Measurements from ENCODE around the gene TMBIM1.

Gene TMBIM1

DNA sequence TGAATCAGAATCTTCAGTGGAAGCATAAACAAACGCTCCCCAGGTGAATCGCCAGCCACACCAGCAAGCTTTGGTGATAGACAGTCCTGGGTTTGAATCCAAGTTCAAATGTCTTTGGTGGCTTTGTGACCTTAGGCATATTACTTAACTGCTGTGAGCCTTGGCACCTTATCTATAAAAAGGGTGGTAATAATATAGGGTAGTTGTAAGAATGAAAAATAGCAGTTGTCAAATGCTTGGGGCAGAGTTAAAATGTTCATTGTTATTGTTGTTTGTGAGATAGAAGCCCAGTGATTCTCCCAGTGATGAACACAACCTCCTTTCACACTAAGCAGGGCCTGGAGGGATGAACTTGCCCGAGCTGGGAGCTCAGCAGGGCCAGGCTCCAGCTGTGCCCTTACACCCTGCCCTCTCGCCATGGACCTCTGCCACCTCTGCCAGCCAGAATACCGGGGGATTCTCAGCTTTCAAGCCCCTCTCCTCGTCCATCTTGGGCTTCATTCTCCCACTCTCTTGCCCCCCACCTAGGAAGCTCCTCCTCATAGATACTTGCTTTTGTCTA is 6.1 kb upstream of the TMBIM1 start:
- Histone ChIP-seq H3K27me3 (replicated peaks; ENCODE audit: control insufficient read depth, insufficient read depth, low read length) (no peaks in the 10 kb centered on the region), H3K4me3 (replicated peaks; ENCODE audit: low read depth, low read length) (no peak overlapping the region), H3K36me3 (ENCODE audit: control insufficient read depth, insufficient read depth, low read length) (no peaks in the 10 kb centered on the region)
- DNase-seq (ENCODE audit: extremely low read depth, insufficient read length): no peak
- TF ChIP-seq, protein P1, sequence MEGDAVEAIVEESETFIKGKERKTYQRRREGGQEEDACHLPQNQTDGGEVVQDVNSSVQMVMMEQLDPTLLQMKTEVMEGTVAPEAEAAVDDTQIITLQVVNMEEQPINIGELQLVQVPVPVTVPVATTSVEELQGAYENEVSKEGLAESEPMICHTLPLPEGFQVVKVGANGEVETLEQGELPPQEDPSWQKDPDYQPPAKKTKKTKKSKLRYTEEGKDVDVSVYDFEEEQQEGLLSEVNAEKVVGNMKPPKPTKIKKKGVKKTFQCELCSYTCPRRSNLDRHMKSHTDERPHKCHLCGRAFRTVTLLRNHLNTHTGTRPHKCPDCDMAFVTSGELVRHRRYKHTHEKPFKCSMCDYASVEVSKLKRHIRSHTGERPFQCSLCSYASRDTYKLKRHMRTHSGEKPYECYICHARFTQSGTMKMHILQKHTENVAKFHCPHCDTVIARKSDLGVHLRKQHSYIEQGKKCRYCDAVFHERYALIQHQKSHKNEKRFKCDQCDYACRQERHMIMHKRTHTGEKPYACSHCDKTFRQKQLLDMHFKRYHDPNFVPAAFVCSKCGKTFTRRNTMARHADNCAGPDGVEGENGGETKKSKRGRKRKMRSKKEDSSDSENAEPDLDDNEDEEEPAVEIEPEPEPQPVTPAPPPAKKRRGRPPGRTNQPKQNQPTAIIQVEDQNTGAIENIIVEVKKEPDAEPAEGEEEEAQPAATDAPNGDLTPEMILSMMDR (IDR thresholded peaks at IDR 0.05; ENCODE audit: insufficient read depth, low read length, poor library complexity, severe bottlenecking): no peak

DNA sequence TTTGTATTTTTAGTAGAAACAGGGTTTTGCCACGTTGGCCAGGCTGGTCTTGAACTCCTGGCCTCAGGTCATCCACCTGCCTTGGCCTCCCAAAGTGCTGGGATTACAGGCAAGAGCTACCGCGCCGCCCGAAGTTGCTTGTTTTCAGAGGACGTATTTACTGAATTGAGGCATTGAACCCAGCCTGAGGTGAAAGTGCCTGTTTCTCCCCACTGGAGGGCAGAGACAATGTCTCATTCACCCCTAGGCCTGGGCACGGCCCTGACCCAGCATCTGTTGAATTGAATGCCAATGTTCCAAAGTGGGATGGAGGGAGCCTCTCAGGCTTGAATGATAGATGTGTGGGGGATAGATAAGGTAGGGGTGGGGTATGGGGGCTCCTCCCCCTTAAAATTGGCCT is 4.5 kb upstream of the TMBIM1 start:
- DNase-seq (ENCODE audit: extremely low read depth, insufficient read length): no peak
- no peaks in the 10 kb centered on the region for H3K27me3 ChIP-seq (replicated peaks; ENCODE audit: control insufficient read depth, insufficient read depth, low read length)
- TF ChIP-seq, protein P1 (IDR thresholded peaks at IDR 0.05; ENCODE audit: insufficient read depth, low read length, poor library complexity, severe bottlenecking): no peak
- H3K36me3 ChIP-seq (ENCODE audit: control insufficient read depth, insufficient read depth, low read length): no peaks in the 10 kb centered on the region
- H3K4me3 ChIP-seq (replicated peaks; ENCODE audit: low read depth, low read length): no peak overlapping the region

DNA sequence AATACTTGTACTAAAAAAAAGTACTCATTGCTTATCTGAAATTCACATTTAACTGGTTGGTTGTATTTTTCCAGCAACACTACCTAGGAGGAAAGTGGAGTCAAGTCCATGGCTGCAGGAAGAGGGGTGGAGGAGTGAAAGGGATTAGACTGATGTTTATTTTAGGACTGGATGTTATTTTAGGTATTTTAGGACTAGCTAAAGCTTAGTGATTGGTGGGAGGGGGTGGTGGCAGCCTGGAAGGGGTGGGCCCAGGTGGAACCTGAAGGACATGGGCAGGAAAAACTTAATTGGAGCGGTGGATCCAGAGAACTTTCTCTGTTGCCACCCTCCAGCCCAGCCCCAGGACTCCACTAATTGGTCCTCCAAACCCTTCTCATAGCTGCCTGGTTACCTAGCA is 3.9 kb upstream of the TMBIM1 start:
- DNase-seq (ENCODE audit: extremely low read depth, insufficient read length): no peak
- Histone ChIP-seq H3K36me3 (ENCODE audit: control insufficient read depth, insufficient read depth, low read length) (no peaks in the 10 kb centered on the region), H3K27me3 (replicated peaks; ENCODE audit: control insufficient read depth, insufficient read depth, low read length) (no peaks in the 10 kb centered on the region), H3K4me3 (replicated peaks; ENCODE audit: low read depth, low read length) (no peak overlapping the region)
- TF ChIP-seq, protein P1 (IDR thresholded peaks at IDR 0.05; ENCODE audit: insufficient read depth, low read length, poor library complexity, severe bottlenecking): no peak

DNA sequence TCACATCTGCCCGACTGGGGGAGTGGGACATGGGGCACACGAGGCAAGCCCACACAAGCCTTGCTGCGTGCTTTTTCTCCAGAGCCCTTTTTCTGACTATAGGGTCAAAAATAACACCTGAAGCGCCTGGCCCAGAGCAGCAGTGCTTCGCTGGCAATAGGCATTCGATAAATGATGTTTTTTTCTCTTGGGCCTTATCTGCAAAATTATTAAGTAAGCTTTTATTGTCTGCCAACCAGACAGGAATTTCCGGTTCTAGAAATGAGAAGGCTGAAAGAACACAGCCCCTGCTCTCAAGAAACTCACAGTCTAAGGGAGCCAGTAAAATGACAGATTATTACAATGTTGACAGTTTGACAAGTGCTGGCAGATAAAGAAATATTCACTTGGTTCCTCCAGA is 2.7 kb upstream of the TMBIM1 start:
- no peak for DNase-seq (ENCODE audit: extremely low read depth, insufficient read length)
- no peaks in the 10 kb centered on the region for H3K27me3 ChIP-seq (replicated peaks; ENCODE audit: control insufficient read depth, insufficient read depth, low read length)
- no peak overlapping the region for H3K4me3 ChIP-seq (replicated peaks; ENCODE audit: low read depth, low read length)
- TF ChIP-seq, protein P1 (IDR thresholded peaks at IDR 0.05; ENCODE audit: insufficient read depth, low read length, poor library complexity, severe bottlenecking): no peak
- no peaks in the 10 kb centered on the region; the same call in 1 of the 2 replicates for H3K36me3 ChIP-seq (ENCODE audit: control insufficient read depth, insufficient read depth, low read length)

DNA sequence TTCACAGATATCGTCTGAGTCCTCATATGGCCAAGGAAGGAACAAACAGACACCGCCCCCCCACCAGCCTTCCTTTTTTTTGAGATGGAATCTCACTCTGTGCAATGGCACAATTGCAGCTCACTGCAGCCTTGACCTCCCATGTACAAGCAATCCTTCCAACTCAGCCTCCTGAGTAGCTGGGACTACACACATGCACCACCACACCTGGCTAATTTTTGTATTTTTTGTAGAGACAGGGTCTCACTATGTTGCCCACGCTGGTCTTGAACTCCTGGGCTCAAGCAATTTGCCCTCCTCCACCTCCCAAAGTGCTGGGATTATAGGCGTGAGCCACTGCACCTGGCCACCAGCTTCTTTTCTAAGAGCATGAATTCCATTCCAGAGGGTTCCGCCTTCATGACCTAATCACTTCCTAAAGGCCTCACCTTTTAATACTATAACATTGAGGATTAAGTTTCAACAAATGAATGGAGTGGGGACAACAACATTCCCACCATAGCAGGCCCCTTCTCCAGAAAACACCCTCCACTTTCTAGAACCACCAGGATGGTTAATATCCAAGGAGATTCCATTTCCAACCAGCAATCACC is 2.2 kb upstream of the TMBIM1 start:
- no peak for DNase-seq (ENCODE audit: extremely low read depth, insufficient read length)
- Histone ChIP-seq H3K4me3 (replicated peaks; ENCODE audit: low read depth, low read length) (no peak overlapping the region), H3K36me3 (ENCODE audit: control insufficient read depth, insufficient read depth, low read length) (no peaks in the 10 kb centered on the region; the same call in 1 of the 2 replicates), H3K27me3 (replicated peaks; ENCODE audit: control insufficient read depth, insufficient read depth, low read length) (no peaks in the 10 kb centered on the region)
- TF ChIP-seq, protein P1 (IDR thresholded peaks at IDR 0.05; ENCODE audit: insufficient read depth, low read length, poor library complexity, severe bottlenecking): no peak
